ENCODE measurements around the gene MANSC4. TPM values are rescaled to one million over a fixed set of nuclear protein-coding genes. Genes with fewer than 3 reads are reported as not detected.

MANSC4 gene
- polyA plus RNA-seq (2013, experiment 1 of 2) = not detected
- not detected for polyA plus RNA-seq (2013, experiment 2 of 2)

DNA sequence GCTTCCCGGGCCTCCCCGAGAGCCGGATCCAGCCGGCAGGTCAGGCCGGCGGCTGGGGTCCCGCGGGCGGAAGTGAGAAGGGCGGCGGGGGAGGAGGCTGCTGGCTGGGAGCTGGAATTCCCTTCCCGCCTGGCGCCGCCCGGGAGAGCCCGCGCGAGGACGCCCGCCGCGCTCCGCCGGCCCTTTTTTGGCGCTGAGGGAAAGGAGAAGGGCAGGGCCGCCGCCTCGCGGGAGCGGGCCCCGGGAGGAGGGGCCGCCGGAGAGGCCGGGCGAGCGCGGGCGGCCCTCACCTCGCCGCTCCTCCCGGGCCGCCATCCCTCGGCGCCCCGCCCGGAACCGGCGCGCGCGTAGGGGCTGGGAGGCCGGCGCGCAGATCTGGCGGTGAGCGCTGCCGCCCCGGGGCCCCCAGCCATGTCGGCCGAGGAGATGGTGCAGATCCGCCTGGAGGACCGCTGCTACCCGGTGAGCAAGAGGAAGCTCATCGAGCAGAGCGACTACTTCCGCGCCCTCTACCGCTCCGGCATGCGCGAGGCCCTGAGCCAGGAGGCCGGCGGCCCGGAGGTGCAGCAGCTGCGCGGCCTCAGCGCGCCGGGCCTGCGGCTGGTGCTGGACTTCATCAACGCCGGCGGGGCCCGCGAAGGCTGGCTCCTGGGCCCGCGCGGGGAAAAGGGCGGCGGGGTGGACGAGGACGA, at the start of gene MANSC4, which contains the start of gene KLHL42:
Gene MANSC4 (minus strand): TSS at position 317 of the 692 bp plus-strand sequence. CDS start 8,960 bp downstream, outside the sequence.
Gene KLHL42 (plus strand): TSS at position 314 of the 692 bp plus-strand sequence. CDS start 98 bp downstream, at position 412.
- peaks cover 5% of the 10 kb centered on the region for H3K79me1 ChIP-seq (ENCODE audit: low read depth, low read length)
- H3K9ac ChIP-seq (ENCODE audit: low read depth, low read length, poor library complexity) = peak within 1 kb of the TSS; percentile 97
- peak within 1 kb of the TSS; percentile 99 for H3K23ac ChIP-seq (ENCODE audit: low read depth, low read length, poor library complexity)
- peak within 1 kb of the TSS; percentile 70 to 81 for H3K4me3 ChIP-seq (ENCODE audit: low read length in 2 of 2)
- WGBS, 2 donors (ENCODE audit: extremely low coverage in 2 of 2, insufficient read length in 2 of 2, insufficient replicate concordance in 1 of 2) = no CpG with 5 or more reads among the region's 92 CpGs
- peaks cover 0 to 8% of the 10 kb centered on the region in 2 donors for H3K9me3 ChIP-seq (replicated peaks in 1 of 2; ENCODE audit: control insufficient read depth in 2 of 2, insufficient read depth in 1 of 2, low read depth in 1 of 2, low read length in 2 of 2)
- H3K27me3 ChIP-seq (ENCODE audit: control insufficient read depth in 3 of 3, insufficient read depth in 3 of 3, low read depth in 1 of 3, low read length in 3 of 3) = no peaks in the 10 kb centered on the region
- peak within 1 kb of the TSS; percentile 96 for H4K8ac ChIP-seq (ENCODE audit: low read depth, low read length)
- H2BK120ac ChIP-seq (ENCODE audit: low read depth, low read length) = peak within 1 kb of the TSS; percentile 83
- H2AFZ ChIP-seq (ENCODE audit: low read length) = peak within 1 kb of the TSS; percentile 92
- H2BK15ac ChIP-seq (ENCODE audit: low read length) = peak within 1 kb of the TSS; percentile 34
- H3K18ac ChIP-seq (ENCODE audit: low read length) = peak within 1 kb of the TSS; percentile 99
- peak within 1 kb of the TSS; percentile 95 for H2BK5ac ChIP-seq (ENCODE audit: low read length)
- peak within 1 kb of the TSS; percentile 93 for H2BK12ac ChIP-seq (ENCODE audit: low read length)
- H3K14ac ChIP-seq (ENCODE audit: low read length) = peak within 1 kb of the TSS; percentile 94
- peak within 1 kb of the TSS; percentile 86 for H3K4me2 ChIP-seq (ENCODE audit: insufficient read depth, low read length, poor library complexity, severe bottlenecking)
- H2AK5ac ChIP-seq (ENCODE audit: low read depth, low read length) = peak within 1 kb of the TSS; percentile 93
- H3K36me3 ChIP-seq (replicated peaks in 1 of 2; ENCODE audit: control insufficient read depth in 2 of 2, insufficient read depth in 2 of 2, low read length in 2 of 2) = peaks cover 0 to 35% of the 10 kb centered on the region in 2 donors
- DNase-seq (ENCODE audit: low spot score) = peak; percentile 73
- H4K91ac ChIP-seq (ENCODE audit: low read depth, low read length, poor library complexity) = no peak within 1 kb of the TSS
- H3K4ac ChIP-seq (ENCODE audit: low read length) = peak within 1 kb of the TSS; percentile 76
- peak within 1 kb of the TSS; percentile 87 for H3K27ac ChIP-seq (replicated peaks; ENCODE audit: low read length)
- peaks cover 13 to 20% of the 10 kb centered on the region in 2 donors for H3K4me1 ChIP-seq (ENCODE audit: control insufficient read depth in 2 of 2, insufficient read depth in 1 of 2, low read depth in 1 of 2, low read length in 2 of 2)

DNA sequence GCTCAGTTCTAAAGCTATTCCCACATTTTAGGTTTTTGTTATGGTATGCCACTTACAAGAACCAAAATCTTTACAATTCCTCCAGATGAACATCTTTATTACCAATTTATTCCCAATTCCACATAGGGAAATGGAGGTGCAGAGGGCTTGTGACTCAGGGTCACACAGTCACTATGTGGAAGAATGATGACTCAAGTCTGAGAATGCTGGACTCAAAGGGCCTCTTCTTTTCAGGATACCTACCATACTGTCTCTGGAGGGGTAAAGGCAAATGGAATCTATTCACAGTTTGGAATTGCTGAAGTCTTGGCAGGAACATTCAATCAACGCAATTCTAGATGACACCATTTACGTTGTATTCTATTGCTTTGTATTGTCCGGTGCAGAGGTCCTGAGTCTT, 48.2 kb upstream of the MANSC4 start:
- DNase-seq (ENCODE audit: low spot score) = no peak

DNA sequence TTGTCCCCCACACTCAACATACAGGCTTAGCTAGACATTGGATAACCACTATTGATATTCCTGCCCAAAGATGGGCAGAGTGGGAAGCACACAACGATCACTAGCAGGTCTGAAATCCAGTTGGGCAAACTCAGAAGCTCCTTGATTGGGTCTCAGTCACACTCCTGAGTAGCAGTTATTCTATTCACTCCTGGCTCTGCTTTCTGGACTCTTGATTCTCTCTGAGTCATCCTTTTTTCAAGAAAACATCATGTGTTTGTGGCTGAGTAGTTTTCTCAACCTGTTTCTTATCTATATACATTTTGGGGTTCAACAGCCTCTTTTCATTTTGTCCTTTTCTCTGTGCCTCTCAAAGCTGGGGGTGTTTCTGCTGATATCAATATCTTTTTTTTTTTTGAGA, 46.0 kb upstream of the MANSC4 start:
- Histone ChIP-seq H2BK12ac (ENCODE audit: low read length) (no peak overlapping the region), H3K9ac (ENCODE audit: low read depth, low read length, poor library complexity) (no peak overlapping the region), H3K14ac (ENCODE audit: low read length) (no peak overlapping the region), H2BK15ac (ENCODE audit: low read length) (no peak overlapping the region), H4K8ac (ENCODE audit: low read depth, low read length) (no peak overlapping the region), H4K91ac (ENCODE audit: low read depth, low read length, poor library complexity) (no peak overlapping the region), H3K9me3 (replicated peaks in 1 of 2; ENCODE audit: control insufficient read depth in 2 of 2, insufficient read depth in 1 of 2, low read depth in 1 of 2, low read length in 2 of 2) (no peaks in the 10 kb centered on the region), H3K4ac (ENCODE audit: low read length) (no peak overlapping the region), H3K27ac (replicated peaks; ENCODE audit: low read length) (no peak overlapping the region), H2BK5ac (ENCODE audit: low read length) (no peak overlapping the region), H3K4me2 (ENCODE audit: insufficient read depth, low read length, poor library complexity, severe bottlenecking) (no peak overlapping the region), H3K4me1 (ENCODE audit: control insufficient read depth in 2 of 2, insufficient read depth in 1 of 2, low read depth in 1 of 2, low read length in 2 of 2) (peaks cover 0 to 10% of the 10 kb centered on the region in 2 donors), H3K18ac (ENCODE audit: low read length) (no peak overlapping the region), H2AK5ac (ENCODE audit: low read depth, low read length) (no peak overlapping the region), H3K79me1 (ENCODE audit: low read depth, low read length) (no peaks in the 10 kb centered on the region), H3K23ac (ENCODE audit: low read depth, low read length, poor library complexity) (no peak overlapping the region), H3K27me3 (ENCODE audit: control insufficient read depth in 3 of 3, insufficient read depth in 3 of 3, low read depth in 1 of 3, low read length in 3 of 3) (no peaks in the 10 kb centered on the region), H3K4me3 (ENCODE audit: low read length in 2 of 2) (no peak overlapping the region), H2AFZ (ENCODE audit: low read length) (no peak overlapping the region), H2BK120ac (ENCODE audit: low read depth, low read length) (no peak overlapping the region), H3K36me3 (replicated peaks in 1 of 2; ENCODE audit: control insufficient read depth in 2 of 2, insufficient read depth in 2 of 2, low read length in 2 of 2) (no peaks in the 10 kb centered on the region)
- DNase-seq (ENCODE audit: low spot score) = no peak
- no CpG with 5 or more reads among the region's 1 CpG for WGBS, 2 donors (ENCODE audit: extremely low coverage in 2 of 2, insufficient read length in 2 of 2, insufficient replicate concordance in 1 of 2)

More for the DNA sequence above, 48.2 kb upstream of the MANSC4 start:
- Histone ChIP-seq H2AK5ac (ENCODE audit: low read depth, low read length) (no peak overlapping the region), H3K18ac (ENCODE audit: low read length) (no peak overlapping the region), H3K4me3 (ENCODE audit: low read length in 2 of 2) (no peak overlapping the region), H3K9me3 (replicated peaks in 1 of 2; ENCODE audit: control insufficient read depth in 2 of 2, insufficient read depth in 1 of 2, low read depth in 1 of 2, low read length in 2 of 2) (no peaks in the 10 kb centered on the region), H2BK5ac (ENCODE audit: low read length) (no peak overlapping the region), H2AFZ (ENCODE audit: low read length) (no peak overlapping the region), H3K14ac (ENCODE audit: low read length) (no peak overlapping the region), H3K4me1 (ENCODE audit: control insufficient read depth in 2 of 2, insufficient read depth in 1 of 2, low read depth in 1 of 2, low read length in 2 of 2) (peaks cover 0 to 13% of the 10 kb centered on the region in 2 donors), H3K27me3 (ENCODE audit: control insufficient read depth in 3 of 3, insufficient read depth in 3 of 3, low read depth in 1 of 3, low read length in 3 of 3) (no peaks in the 10 kb centered on the region), H4K91ac (ENCODE audit: low read depth, low read length, poor library complexity) (no peak overlapping the region), H3K4me2 (ENCODE audit: insufficient read depth, low read length, poor library complexity, severe bottlenecking) (no peak overlapping the region), H3K4ac (ENCODE audit: low read length) (no peak overlapping the region), H2BK12ac (ENCODE audit: low read length) (no peak overlapping the region), H3K79me1 (ENCODE audit: low read depth, low read length) (no peaks in the 10 kb centered on the region), H3K36me3 (replicated peaks in 1 of 2; ENCODE audit: control insufficient read depth in 2 of 2, insufficient read depth in 2 of 2, low read length in 2 of 2) (no peaks in the 10 kb centered on the region), H3K27ac (replicated peaks; ENCODE audit: low read length) (no peak overlapping the region), H2BK15ac (ENCODE audit: low read length) (no peak overlapping the region), H3K9ac (ENCODE audit: low read depth, low read length, poor library complexity) (no peak overlapping the region), H2BK120ac (ENCODE audit: low read depth, low read length) (no peak overlapping the region), H3K23ac (ENCODE audit: low read depth, low read length, poor library complexity) (no peak overlapping the region), H4K8ac (ENCODE audit: low read depth, low read length) (no peak overlapping the region)
- no CpG with 5 or more reads among the region's 3 CpGs for WGBS, 2 donors (ENCODE audit: extremely low coverage in 2 of 2, insufficient read length in 2 of 2, insufficient replicate concordance in 1 of 2)

DNA sequence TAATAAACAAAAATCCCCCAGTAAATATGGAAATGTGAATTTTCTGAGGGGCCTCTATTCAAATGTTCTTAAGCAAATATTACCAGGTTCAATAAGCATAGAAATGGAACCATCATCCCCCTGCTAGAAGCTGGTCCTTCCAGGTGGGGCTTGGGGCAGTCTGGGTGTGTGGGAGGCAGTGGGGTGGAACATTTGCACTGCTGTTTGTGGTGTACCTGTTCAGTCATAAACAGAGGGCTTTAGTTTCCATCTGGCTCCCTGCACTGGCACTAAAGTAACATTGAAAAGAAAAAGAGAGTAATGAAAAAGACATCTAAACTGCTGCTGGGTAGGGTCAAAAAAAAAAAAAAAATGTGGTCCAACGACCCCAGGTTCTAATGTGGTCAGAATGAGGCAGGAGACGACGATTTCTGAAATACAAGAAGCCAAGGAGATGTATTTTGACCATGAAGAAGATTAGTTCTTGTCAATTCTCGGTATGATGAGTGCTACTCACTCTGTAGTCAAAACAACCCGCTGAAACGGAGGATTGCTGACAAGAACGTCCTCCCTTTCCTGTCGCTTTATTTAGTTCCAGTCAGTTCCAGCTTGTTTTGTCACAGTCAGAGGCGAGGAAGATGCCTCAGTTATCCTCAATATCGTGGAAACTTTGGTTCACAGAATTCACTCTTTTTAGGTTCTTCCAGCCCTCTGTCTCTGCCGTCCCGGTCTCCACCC, 44.2 kb upstream of the MANSC4 start:
- Histone ChIP-seq H3K4me3 (ENCODE audit: low read length in 2 of 2) (no peak overlapping the region), H2BK12ac (ENCODE audit: low read length) (no peak overlapping the region), H3K18ac (ENCODE audit: low read length) (no peak overlapping the region), H3K9me3 (replicated peaks in 1 of 2; ENCODE audit: control insufficient read depth in 2 of 2, insufficient read depth in 1 of 2, low read depth in 1 of 2, low read length in 2 of 2) (no peaks in the 10 kb centered on the region), H4K91ac (ENCODE audit: low read depth, low read length, poor library complexity) (no peak overlapping the region), H2AFZ (ENCODE audit: low read length) (peak overlapping the region; percentile 37), H3K14ac (ENCODE audit: low read length) (no peak overlapping the region), H3K9ac (ENCODE audit: low read depth, low read length, poor library complexity) (no peak overlapping the region), H3K79me1 (ENCODE audit: low read depth, low read length) (no peaks in the 10 kb centered on the region), H4K8ac (ENCODE audit: low read depth, low read length) (no peak overlapping the region), H3K4ac (ENCODE audit: low read length) (no peak overlapping the region), H3K4me2 (ENCODE audit: insufficient read depth, low read length, poor library complexity, severe bottlenecking) (no peak overlapping the region), H3K27ac (replicated peaks; ENCODE audit: low read length) (no peak overlapping the region), H3K27me3 (ENCODE audit: control insufficient read depth in 3 of 3, insufficient read depth in 3 of 3, low read depth in 1 of 3, low read length in 3 of 3) (no peaks in the 10 kb centered on the region), H3K4me1 (ENCODE audit: control insufficient read depth in 2 of 2, insufficient read depth in 1 of 2, low read depth in 1 of 2, low read length in 2 of 2) (peaks cover 0 to 3% of the 10 kb centered on the region in 2 donors), H2BK5ac (ENCODE audit: low read length) (no peak overlapping the region), H2AK5ac (ENCODE audit: low read depth, low read length) (no peak overlapping the region), H3K36me3 (replicated peaks in 1 of 2; ENCODE audit: control insufficient read depth in 2 of 2, insufficient read depth in 2 of 2, low read length in 2 of 2) (no peaks in the 10 kb centered on the region), H3K23ac (ENCODE audit: low read depth, low read length, poor library complexity) (no peak overlapping the region), H2BK15ac (ENCODE audit: low read length) (no peak overlapping the region), H2BK120ac (ENCODE audit: low read depth, low read length) (no peak overlapping the region)
- DNase-seq (ENCODE audit: low spot score) = no peak
- WGBS, 2 donors (ENCODE audit: extremely low coverage in 2 of 2, insufficient read length in 2 of 2, insufficient replicate concordance in 1 of 2) = no CpG with 5 or more reads among the region's 12 CpGs
